ENCODE results near the gene XRCC1. TPM values are rescaled to one million over a fixed set of nuclear protein-coding genes. Genes with fewer than 3 reads are reported as not detected.
A peak's percentile ranks its signal among the peaks of the same experiment; 100 is the strongest.

XRCC1 gene
- total and polyA plus RNA-seq, 4 experiments from 2014 or later: 16.3 to 41.0 (median 31.2) TPM

DNA sequence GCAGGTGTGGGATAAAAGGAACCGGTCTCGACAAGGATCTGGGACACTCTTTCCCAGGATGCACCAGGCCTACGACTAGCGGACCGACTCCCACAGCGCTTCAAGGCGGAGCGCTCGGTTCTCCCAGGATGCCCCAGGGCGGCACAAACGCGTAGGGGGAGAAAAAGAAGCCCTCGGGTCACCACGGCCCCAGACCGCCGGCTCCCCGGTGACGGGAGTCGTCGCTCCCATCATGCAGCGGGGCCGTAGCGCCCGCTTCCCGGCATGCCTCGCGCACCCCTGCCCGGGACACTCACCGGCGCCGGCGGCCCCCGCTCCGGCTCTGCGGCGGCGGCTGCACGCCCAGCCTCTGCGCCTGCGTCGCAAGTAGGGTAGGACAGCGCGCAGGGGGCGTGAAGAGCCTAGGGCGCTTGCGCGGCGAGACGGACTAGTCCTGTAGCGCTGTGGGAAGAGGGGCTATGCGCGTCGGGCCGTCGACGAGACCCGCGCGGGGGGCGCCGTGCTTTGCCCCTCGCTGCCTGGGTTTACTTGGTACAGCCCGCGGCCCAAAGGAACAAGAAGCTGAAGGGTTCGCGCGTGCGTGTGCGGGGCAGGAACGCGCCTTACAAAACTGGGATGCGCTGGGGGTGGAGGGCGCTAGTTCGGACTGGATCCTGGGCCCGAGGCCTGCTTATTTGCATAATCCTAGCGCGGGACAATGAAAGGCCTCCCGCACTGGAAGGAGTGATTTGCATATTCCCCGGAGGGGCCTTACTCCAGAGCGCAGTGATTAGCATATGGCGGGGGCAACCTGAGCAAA is 44.1 kb upstream of the XRCC1 start, which contains the start of gene ZNF428:
ZNF428 (minus strand) TSS at position 368 of the 799 bp plus-strand sequence. CDS start 5,325 bp downstream, outside the sequence.
- Histone ChIP-seq H3K27ac (ENCODE audit: low read depth, low read length) (peak within 1 kb of the TSS; percentile 77), H3K4me3 (ENCODE audit: low read length in 2 of 2) (peak within 1 kb of the TSS; percentile 90 to 97), H3K36me3 (ENCODE audit: insufficient read depth, low read length) (no peaks in the 10 kb centered on the region), H3K9me3 (ENCODE audit: control insufficient read depth in 1 of 2, low read length in 2 of 2) (no peaks in the 10 kb centered on the region), H3K27me3 (ENCODE audit: insufficient read depth, low read length) (no peaks in the 10 kb centered on the region), H3K4me1 (ENCODE audit: insufficient read depth, low read length) (peaks cover 29% of the 10 kb centered on the region)
- Mint-ChIP-seq H3K36me3 (peaks cover 0 to 4% of the 10 kb centered on the region in 2 donors), H3K27ac (peak within 1 kb of the TSS; percentile 95 to 99 (median 98)), H3K4me1 (peaks cover 11 to 40% (median 27%) of the 10 kb centered on the region in 4 donors), H3K27me3 (no peaks in the 10 kb centered on the region), H3K4me3 (peak within 1 kb of the TSS; percentile 96 to 98 (median 98)), H3K9me3 (no peaks in the 10 kb centered on the region)
- intact Hi-C loops (cut with micrococcal nuclease): loop anchor here (1.0 kb wide), 3 partner anchors 23 to 49 kb away; partner anchors contain the start of genes IRGQ, PINLYP, XRCC1 and ZNF576
- ChIA-PET CTCF (ENCODE audit: partially characterized antibody) (no interaction called here), POLR2A (ENCODE audit: partially characterized antibody) (interaction anchor here (0.7 to 2.9 kb wide), 7 partner anchors 23 to 345 kb away, joined by 3 to 15 read pairs (median 4); partner anchors contain the start of genes IRGQ, SMG9 and ZNF576)
- peak; percentile 85 to 88 (median 88) for DNase-seq

- H3K27me3 Mint-ChIP-seq: no peaks in the 10 kb centered on the region
- Histone ChIP-seq H3K4me3 (ENCODE audit: low read length in 2 of 2) (peak overlapping the region; percentile 90 to 97), H3K9me3 (ENCODE audit: control insufficient read depth in 1 of 2, low read length in 2 of 2) (no peaks in the 10 kb centered on the region), H3K36me3 (ENCODE audit: insufficient read depth, low read length) (peaks cover 4% of the 10 kb centered on the region), H3K27ac (ENCODE audit: low read depth, low read length) (peak overlapping the region; percentile 77), H3K27me3 (ENCODE audit: insufficient read depth, low read length) (no peaks in the 10 kb centered on the region), H3K4me1 (ENCODE audit: insufficient read depth, low read length) (peaks cover 29% of the 10 kb centered on the region)
- POLR2A ChIA-PET (ENCODE audit: partially characterized antibody): interaction anchor here (1.5 to 2.9 kb wide), 2 partner anchors 23 to 45 kb away, joined by 8 to 15 read pairs; partner anchors contain the start of genes IRGQ, XRCC1 and ZNF576
- H3K9me3 Mint-ChIP-seq: no peaks in the 10 kb centered on the region
- peak overlapping the region; percentile 96 to 98 (median 98) for H3K4me3 Mint-ChIP-seq
- peak overlapping the region; percentile 91 to 98 (median 95) for H3K27ac Mint-ChIP-seq
- peak in 1 of 5 donors; percentile 46 for DNase-seq
- intact Hi-C loops (cut with micrococcal nuclease): loop anchor here (1.0 kb wide), 3 partner anchors 23 to 49 kb away; partner anchors contain the start of genes IRGQ, PINLYP, XRCC1 and ZNF576
- peaks cover 11 to 39% (median 23%) of the 10 kb centered on the region in 4 donors for H3K4me1 Mint-ChIP-seq
- H3K36me3 Mint-ChIP-seq: peaks cover 2 to 8% of the 10 kb centered on the region in 2 donors
- CTCF ChIA-PET (ENCODE audit: partially characterized antibody): interaction anchor here (0.7 to 1.9 kb wide), 3 partner anchors 24 to 114 kb away, joined by 3 to 8 read pairs (median 5); no protein-coding TSS in a partner anchor
Measured at GRCh38 chr19:43618921-43619261, 43.6 kb upstream of the XRCC1 start.

DNA sequence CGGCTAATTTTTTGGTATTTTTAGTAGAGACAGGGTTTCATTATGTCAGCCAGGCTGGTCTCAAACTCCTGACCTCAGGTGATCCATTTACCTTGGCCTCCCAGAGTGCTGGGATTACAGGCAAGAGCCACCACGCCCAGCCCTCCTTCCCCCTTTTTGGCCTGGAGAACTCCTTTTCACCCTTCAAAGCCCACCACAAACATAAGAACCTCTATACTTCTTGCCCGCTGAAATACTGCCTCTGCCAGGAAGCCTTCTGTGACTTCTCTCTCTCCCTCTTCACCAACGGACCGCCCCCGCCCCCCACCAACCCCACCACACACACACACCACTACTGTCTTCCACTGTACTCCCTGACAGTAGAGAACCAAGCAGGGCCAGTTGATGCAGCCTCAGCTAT is 41.6 kb upstream of the XRCC1 start:
- peak overlapping the region in 2 of 8 donors; percentile 25 to 65 for H3K4me3 Mint-ChIP-seq
- no peak for DNase-seq
- Histone ChIP-seq H3K27ac (ENCODE audit: low read depth, low read length) (no peak overlapping the region), H3K4me1 (ENCODE audit: insufficient read depth, low read length) (peaks cover 29% of the 10 kb centered on the region), H3K36me3 (ENCODE audit: insufficient read depth, low read length) (peaks cover 11% of the 10 kb centered on the region), H3K27me3 (ENCODE audit: insufficient read depth, low read length) (no peaks in the 10 kb centered on the region), H3K4me3 (ENCODE audit: low read length in 2 of 2) (no peak overlapping the region), H3K9me3 (ENCODE audit: control insufficient read depth in 1 of 2, low read length in 2 of 2) (no peaks in the 10 kb centered on the region)
- ChIA-PET CTCF (ENCODE audit: partially characterized antibody) (interaction anchor here (1.3 to 1.9 kb wide), 2 partner anchors 22 to 23 kb away, joined by 3 to 8 read pairs; no protein-coding TSS in a partner anchor), POLR2A (ENCODE audit: partially characterized antibody) (interaction anchor here (0.8 to 1.5 kb wide), 2 partner anchors 20 to 178 kb away, joined by 3 to 4 read pairs; partner anchors contain the start of gene ZNF576)
- peaks cover 12 to 47% (median 29%) of the 10 kb centered on the region in 4 donors for H3K4me1 Mint-ChIP-seq
- no peaks in the 10 kb centered on the region for H3K27me3 Mint-ChIP-seq
- no peaks in the 10 kb centered on the region for H3K9me3 Mint-ChIP-seq
- peak overlapping the region in 4 of 7 donors; percentile 17 to 62 (median 53) for H3K27ac Mint-ChIP-seq
- peaks cover 19 to 25% of the 10 kb centered on the region in 2 donors for H3K36me3 Mint-ChIP-seq
- intact Hi-C loops (cut with micrococcal nuclease): no loop called here

DNA sequence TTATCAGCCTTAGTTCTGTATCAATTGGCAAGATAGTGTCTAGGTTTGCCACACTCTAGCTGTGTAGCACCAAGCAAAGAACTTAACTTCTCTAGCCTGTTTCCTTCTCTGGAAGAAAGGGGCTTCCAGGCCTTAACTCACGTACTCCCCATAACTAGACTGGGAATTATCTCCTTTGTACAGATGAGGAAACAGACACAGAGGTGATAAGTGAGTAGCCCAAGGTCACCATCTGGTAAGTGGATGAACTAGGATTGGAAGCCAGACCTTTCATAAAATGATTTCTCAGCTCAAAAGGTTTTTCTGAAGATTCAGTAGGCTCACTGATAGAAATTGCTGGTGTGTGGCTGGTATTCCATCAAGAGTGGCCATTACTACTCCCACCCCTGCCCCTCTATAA is 41.0 kb upstream of the XRCC1 start:
- Mint-ChIP-seq H3K27me3 (no peaks in the 10 kb centered on the region), H3K4me3 (no peak overlapping the region), H3K4me1 (peaks cover 14 to 47% (median 31%) of the 10 kb centered on the region in 4 donors), H3K36me3 (peaks cover 23 to 30% of the 10 kb centered on the region in 2 donors), H3K9me3 (no peaks in the 10 kb centered on the region), H3K27ac (peak overlapping the region in 1 of 7 donors; percentile 53)
- no peaks in the 10 kb centered on the region for H3K27me3 ChIP-seq (ENCODE audit: insufficient read depth, low read length)
- DNase-seq: no peak
- H3K4me1 ChIP-seq (ENCODE audit: insufficient read depth, low read length): peaks cover 29% of the 10 kb centered on the region
- H3K9me3 ChIP-seq (ENCODE audit: control insufficient read depth in 1 of 2, low read length in 2 of 2): no peaks in the 10 kb centered on the region
- peaks cover 11% of the 10 kb centered on the region for H3K36me3 ChIP-seq (ENCODE audit: insufficient read depth, low read length)
- no peak overlapping the region for H3K4me3 ChIP-seq (ENCODE audit: low read length in 2 of 2)
- ChIA-PET CTCF (ENCODE audit: partially characterized antibody) (interaction anchor here (1.3 kb wide), 1 partner anchor 22 kb away, joined by 3 read pairs; no protein-coding TSS in a partner anchor), POLR2A (ENCODE audit: partially characterized antibody) (interaction anchor here (0.8 kb wide), 1 partner anchor 19 kb away, joined by 4 read pairs; the partner anchor contains the start of gene ZNF576)
- intact Hi-C loops (cut with micrococcal nuclease): no loop called here
- no peak overlapping the region for H3K27ac ChIP-seq (ENCODE audit: low read depth, low read length)

- peaks cover 11% of the 10 kb centered on the region for H3K36me3 ChIP-seq (ENCODE audit: insufficient read depth, low read length)
- H3K4me1 ChIP-seq (ENCODE audit: insufficient read depth, low read length): peaks cover 6% of the 10 kb centered on the region
- Mint-ChIP-seq H3K27ac (peak overlapping the region in 1 of 7 donors; percentile 5), H3K4me3 (no peak overlapping the region), H3K9me3 (no peaks in the 10 kb centered on the region), H3K36me3 (peaks cover 23 to 37% of the 10 kb centered on the region in 2 donors), H3K27me3 (no peaks in the 10 kb centered on the region), H3K4me1 (peaks cover 7 to 22% (median 18%) of the 10 kb centered on the region in 4 donors)
- intact Hi-C loops (cut with micrococcal nuclease): no loop called here
- ChIA-PET POLR2A (ENCODE audit: partially characterized antibody) (no interaction called here), CTCF (ENCODE audit: partially characterized antibody) (no interaction called here)
- H3K9me3 ChIP-seq (ENCODE audit: control insufficient read depth in 1 of 2, low read length in 2 of 2): no peaks in the 10 kb centered on the region
- no peaks in the 10 kb centered on the region for H3K27me3 ChIP-seq (ENCODE audit: insufficient read depth, low read length)
- DNase-seq: no peak
- H3K27ac ChIP-seq (ENCODE audit: low read depth, low read length): no peak overlapping the region
- H3K4me3 ChIP-seq (ENCODE audit: low read length in 2 of 2): no peak overlapping the region
Measured at GRCh38 chr19:43612374-43612773, 37.0 kb upstream of the XRCC1 start.

GRCh38 chr19:43611788-43612187 is 36.5 kb upstream of the XRCC1 start, which contains the start of gene SRRM5:
Gene SRRM5 (plus strand): TSS chr19:43612088. CDS start chr19:43612122, 34 bp downstream.
- DNase-seq: no peak
- Mint-ChIP-seq H3K27me3 (no peaks in the 10 kb centered on the region), H3K4me3 (no peak within 1 kb of the TSS), H3K36me3 (peaks cover 28 to 40% of the 10 kb centered on the region in 2 donors), H3K9me3 (no peaks in the 10 kb centered on the region), H3K27ac (peak within 1 kb of the TSS in 4 of 7 donors; percentile 5 to 81 (median 60)), H3K4me1 (peaks cover 7 to 22% (median 18%) of the 10 kb centered on the region in 4 donors)
- H3K4me3 ChIP-seq (ENCODE audit: low read length in 2 of 2): no peak within 1 kb of the TSS
- H3K27ac ChIP-seq (ENCODE audit: low read depth, low read length): no peak within 1 kb of the TSS
- H3K36me3 ChIP-seq (ENCODE audit: insufficient read depth, low read length): peaks cover 11% of the 10 kb centered on the region
- no peaks in the 10 kb centered on the region for H3K9me3 ChIP-seq (ENCODE audit: control insufficient read depth in 1 of 2, low read length in 2 of 2)
- H3K27me3 ChIP-seq (ENCODE audit: insufficient read depth, low read length): no peaks in the 10 kb centered on the region
- POLR2A ChIA-PET (ENCODE audit: partially characterized antibody): no interaction called here
- intact Hi-C loops (cut with micrococcal nuclease): no loop called here
- CTCF ChIA-PET (ENCODE audit: partially characterized antibody): no interaction called here
- H3K4me1 ChIP-seq (ENCODE audit: insufficient read depth, low read length): peaks cover under 1% of the 10 kb centered on the region

- Histone ChIP-seq H3K4me1 (ENCODE audit: insufficient read depth, low read length) (no peaks in the 10 kb centered on the region), H3K4me3 (ENCODE audit: low read length in 2 of 2) (no peak overlapping the region), H3K36me3 (ENCODE audit: insufficient read depth, low read length) (peaks cover 11% of the 10 kb centered on the region), H3K27ac (ENCODE audit: low read depth, low read length) (no peak overlapping the region), H3K9me3 (ENCODE audit: control insufficient read depth in 1 of 2, low read length in 2 of 2) (no peaks in the 10 kb centered on the region), H3K27me3 (ENCODE audit: insufficient read depth, low read length) (no peaks in the 10 kb centered on the region)
- H3K4me1 Mint-ChIP-seq: peaks cover 4 to 18% (median 14%) of the 10 kb centered on the region in 4 donors
- H3K4me3 Mint-ChIP-seq: no peak overlapping the region
- peaks cover 29 to 42% of the 10 kb centered on the region in 2 donors for H3K36me3 Mint-ChIP-seq
- H3K9me3 Mint-ChIP-seq: no peaks in the 10 kb centered on the region
- H3K27ac Mint-ChIP-seq: peak overlapping the region in 3 of 7 donors; percentile 11 to 69 (median 56)
- H3K27me3 Mint-ChIP-seq: no peaks in the 10 kb centered on the region
- intact Hi-C loops (cut with micrococcal nuclease): no loop called here
- DNase-seq: no peak
- ChIA-PET POLR2A (ENCODE audit: partially characterized antibody) (no interaction called here), CTCF (ENCODE audit: partially characterized antibody) (no interaction called here)
Measured at GRCh38 chr19:43610493-43610892, 35.2 kb upstream of the XRCC1 start.

Data from CD4-positive, alpha-beta memory T cell (primary cell).